ENCODE data around the gene TTC23L.

TTC23L gene

DNA sequence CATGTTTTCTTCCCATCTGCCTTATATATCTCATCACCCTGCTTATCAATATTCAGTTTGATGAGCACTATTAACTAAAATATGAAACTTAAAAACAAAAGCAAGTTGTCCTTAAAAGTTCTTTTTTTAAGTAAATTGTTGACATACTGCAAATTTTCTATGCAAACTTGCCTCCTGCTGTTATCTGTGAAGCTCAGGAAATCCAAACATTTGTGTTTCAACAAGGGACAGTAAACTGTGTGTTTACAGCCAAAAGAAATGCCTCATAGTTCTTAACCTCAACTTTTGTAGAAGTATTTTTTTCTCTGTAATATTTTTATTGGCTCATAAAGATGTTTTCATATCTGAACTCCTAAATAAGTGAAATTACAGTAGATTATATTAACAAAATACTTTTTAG is 7.7 kb upstream of the TTC23L start:
- TF ChIP-seq POLR2AphosphoS5 (IDR thresholded peaks at IDR 0.05; ENCODE audit: low read depth, low read length) = no peak
- TF ChIP-seq POU2F2 (IDR thresholded peaks at IDR 0.05; ENCODE audit: low read depth, low read length) = no peak
- no peak for TF ChIP-seq SPI1 (IDR thresholded peaks at IDR 0.05; ENCODE audit: low read depth, low read length)
- TF ChIP-seq TAF1 (IDR thresholded peaks at IDR 0.05; ENCODE audit: low read depth, low read length) = no peak
- no peak for TF ChIP-seq POLR2A (IDR thresholded peaks at IDR 0.05; ENCODE audit: low read depth, low read length)
- no peak for TF ChIP-seq PAX5 (IDR thresholded peaks at IDR 0.05; ENCODE audit: insufficient read depth, low read length, severe bottlenecking)
- DNase-seq (ENCODE audit: insufficient read length, low spot score) (no peak), FAIRE-seq (no peak)

DNA sequence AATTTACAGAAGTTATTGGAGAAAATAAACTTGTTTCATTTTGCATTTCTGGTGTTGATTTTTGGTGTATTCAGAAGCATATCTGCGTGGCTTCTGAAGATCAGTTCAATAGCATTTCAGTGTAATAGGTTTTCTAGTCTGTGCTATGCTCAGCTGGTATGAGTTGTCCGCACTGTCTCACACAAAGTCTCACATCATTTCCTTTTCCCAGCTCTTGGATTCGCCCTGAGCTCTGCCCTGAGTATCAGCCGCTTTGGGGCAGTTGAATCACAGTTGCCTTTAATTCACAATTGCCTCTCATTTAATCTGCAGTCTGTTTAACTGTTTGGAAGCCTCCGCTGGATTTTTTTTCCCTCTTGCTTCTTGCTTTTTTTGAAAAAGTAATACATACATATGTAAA is 6.4 kb upstream of the TTC23L start:
- TF ChIP-seq PAX5 (IDR thresholded peaks at IDR 0.05; ENCODE audit: insufficient read depth, low read length, severe bottlenecking) (no peak), SPI1 (IDR thresholded peaks at IDR 0.05; ENCODE audit: low read depth, low read length) (no peak), POU2F2 (IDR thresholded peaks at IDR 0.05; ENCODE audit: low read depth, low read length) (no peak), POLR2A (IDR thresholded peaks at IDR 0.05; ENCODE audit: low read depth, low read length) (no peak), TAF1 (IDR thresholded peaks at IDR 0.05; ENCODE audit: low read depth, low read length) (no peak), POLR2AphosphoS5 (IDR thresholded peaks at IDR 0.05; ENCODE audit: low read depth, low read length) (no peak)
- DNase-seq (ENCODE audit: insufficient read length, low spot score) = no peak
- FAIRE-seq = no peak

DNA sequence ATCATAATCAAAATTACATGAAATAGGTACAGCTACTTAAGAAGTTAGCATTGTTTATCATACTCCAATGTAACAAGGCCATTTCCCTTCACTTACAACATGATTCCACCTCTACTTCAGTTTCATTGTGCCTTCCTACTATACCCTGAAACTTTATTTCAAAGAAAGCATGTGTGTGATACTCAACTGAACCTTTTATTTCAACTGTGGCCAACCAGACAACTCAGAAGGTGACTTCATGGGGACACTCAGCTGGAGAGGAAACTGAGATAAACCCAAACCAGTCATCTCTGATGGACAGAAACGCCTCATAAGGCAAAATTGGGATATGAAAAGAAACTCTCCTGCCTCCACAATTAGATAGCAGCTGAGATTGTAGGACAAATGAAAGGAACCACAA is 5.9 kb upstream of the TTC23L start:
- TF ChIP-seq PAX5 (IDR thresholded peaks at IDR 0.05; ENCODE audit: insufficient read depth, low read length, severe bottlenecking) (no peak), SPI1 (IDR thresholded peaks at IDR 0.05; ENCODE audit: low read depth, low read length) (no peak), POU2F2 (IDR thresholded peaks at IDR 0.05; ENCODE audit: low read depth, low read length) (no peak), TAF1 (IDR thresholded peaks at IDR 0.05; ENCODE audit: low read depth, low read length) (no peak), POLR2AphosphoS5 (IDR thresholded peaks at IDR 0.05; ENCODE audit: low read depth, low read length) (no peak)
- FAIRE-seq (no peak), DNase-seq (ENCODE audit: insufficient read length, low spot score) (no peak)

DNA sequence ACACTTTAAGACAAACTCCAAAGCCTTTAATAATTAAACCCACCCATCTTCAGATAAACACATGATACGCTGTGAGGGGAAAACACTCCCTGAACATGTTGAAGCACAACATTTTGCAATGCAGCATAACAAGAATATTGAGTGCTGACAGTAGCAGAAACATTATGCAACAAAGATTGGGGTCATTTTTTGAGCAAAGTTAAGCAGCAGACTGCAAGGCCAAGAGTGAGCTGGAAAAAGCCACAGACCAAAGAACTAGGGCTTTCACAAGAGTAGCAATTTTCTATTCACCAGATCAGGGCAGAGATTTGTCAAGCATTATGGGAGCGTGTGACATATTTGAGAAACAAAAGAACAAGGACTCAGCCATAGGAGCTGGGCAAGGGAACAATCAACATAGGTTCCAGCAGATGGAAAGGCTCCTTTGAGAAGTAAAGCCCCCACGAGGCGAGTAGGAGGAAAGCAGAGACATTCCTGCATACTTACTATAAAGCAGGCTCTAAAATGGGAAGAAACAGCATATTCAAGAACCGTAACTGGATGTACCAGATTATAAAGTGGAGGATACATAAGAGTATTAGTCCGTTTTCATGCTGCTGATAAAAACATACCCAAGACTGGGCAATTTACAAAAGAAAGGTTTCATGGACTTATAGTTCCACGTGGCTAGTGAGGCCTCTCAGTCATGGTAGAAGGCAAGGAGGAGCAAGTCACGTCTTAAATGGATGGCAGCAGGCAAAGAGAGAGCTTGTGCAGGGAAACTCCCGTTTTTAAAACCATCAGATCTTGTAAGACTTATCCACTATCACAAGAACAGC is 4.8 kb upstream of the TTC23L start:
- FAIRE-seq (no peak), DNase-seq (ENCODE audit: insufficient read length, low spot score) (no peak)
- no peak for TF ChIP-seq POU2F2 (IDR thresholded peaks at IDR 0.05; ENCODE audit: low read depth, low read length)
- no peak for TF ChIP-seq SPI1 (IDR thresholded peaks at IDR 0.05; ENCODE audit: low read depth, low read length)
- no peak for TF ChIP-seq POLR2A (IDR thresholded peaks at IDR 0.05; ENCODE audit: low read depth, low read length)
- TF ChIP-seq TAF1 (IDR thresholded peaks at IDR 0.05; ENCODE audit: low read depth, low read length) = no peak
- TF ChIP-seq POLR2AphosphoS5 (IDR thresholded peaks at IDR 0.05; ENCODE audit: low read depth, low read length) = no peak
- no peak for TF ChIP-seq PAX5 (IDR thresholded peaks at IDR 0.05; ENCODE audit: insufficient read depth, low read length, severe bottlenecking)

DNA sequence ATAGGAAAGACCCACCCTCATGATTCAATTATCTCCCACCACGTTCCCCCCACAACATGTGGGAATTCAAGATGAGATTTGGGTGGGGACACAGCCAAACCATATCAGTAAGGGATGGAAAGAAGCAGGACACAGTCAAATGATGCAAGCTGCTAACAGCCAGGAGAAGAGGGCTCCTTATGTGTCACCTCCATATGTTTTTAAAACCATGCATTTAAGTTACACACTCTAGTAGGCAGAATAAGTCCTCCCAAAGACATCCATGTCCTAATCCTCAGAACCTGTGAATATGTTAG is 4.2 kb upstream of the TTC23L start:
- no peak for DNase-seq (ENCODE audit: insufficient read length, low spot score)
- no peak for FAIRE-seq
- no peak for TF ChIP-seq SPI1 (IDR thresholded peaks at IDR 0.05; ENCODE audit: low read depth, low read length)

DNA sequence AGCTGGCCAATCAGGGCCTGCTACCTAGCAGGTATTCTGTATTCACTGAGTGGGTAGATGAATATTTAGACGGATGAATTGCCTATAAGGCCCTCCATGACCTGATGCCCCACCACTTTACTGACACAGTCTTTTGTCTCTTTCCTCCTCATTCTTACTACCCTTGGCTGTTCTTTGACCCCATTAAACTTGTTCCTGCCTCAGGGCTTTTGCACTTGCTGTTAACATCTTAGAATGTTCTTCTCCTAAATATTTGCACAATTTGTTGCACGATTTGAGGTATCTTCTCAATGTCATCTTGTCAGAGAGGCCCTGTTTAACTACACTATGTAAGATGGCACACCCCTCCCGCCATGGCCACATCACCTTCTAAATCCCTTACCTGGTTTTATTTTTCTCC is 3.3 kb upstream of the TTC23L start:
- TF ChIP-seq POU2F2 (IDR thresholded peaks at IDR 0.05; ENCODE audit: low read depth, low read length) (no peak), TAF1 (IDR thresholded peaks at IDR 0.05; ENCODE audit: low read depth, low read length) (no peak), SPI1 (IDR thresholded peaks at IDR 0.05; ENCODE audit: low read depth, low read length) (no peak), POLR2A (IDR thresholded peaks at IDR 0.05; ENCODE audit: low read depth, low read length) (no peak), PAX5 (IDR thresholded peaks at IDR 0.05; ENCODE audit: insufficient read depth, low read length, severe bottlenecking) (no peak), POLR2AphosphoS5 (IDR thresholded peaks at IDR 0.05; ENCODE audit: low read depth, low read length) (no peak)
- no peak for FAIRE-seq

DNA sequence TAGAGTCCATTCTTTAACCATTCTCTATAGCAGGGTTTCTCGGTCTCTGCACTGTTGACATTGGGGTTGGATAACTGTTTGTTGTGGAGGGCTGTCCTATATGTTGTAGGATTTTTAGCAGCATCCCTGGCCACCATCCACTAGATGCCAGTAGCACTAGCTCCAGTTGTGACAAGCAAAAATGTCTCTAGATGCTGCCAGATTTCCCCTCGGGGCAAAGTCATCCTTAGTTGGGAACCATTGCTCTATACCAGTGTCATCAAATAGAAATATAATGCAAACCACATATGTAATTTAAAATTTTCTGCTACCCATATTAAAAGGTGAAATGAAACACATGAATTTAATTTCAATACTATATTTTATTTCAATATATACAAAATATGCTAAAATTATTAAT is 2.9 kb downstream of the TTC23L start:
- DNase-seq (ENCODE audit: insufficient read length, low spot score) (no peak), FAIRE-seq (no peak)

More for the DNA sequence above, 3.3 kb upstream of the TTC23L start:
- DNase-seq (ENCODE audit: insufficient read length, low spot score) = no peak

DNA sequence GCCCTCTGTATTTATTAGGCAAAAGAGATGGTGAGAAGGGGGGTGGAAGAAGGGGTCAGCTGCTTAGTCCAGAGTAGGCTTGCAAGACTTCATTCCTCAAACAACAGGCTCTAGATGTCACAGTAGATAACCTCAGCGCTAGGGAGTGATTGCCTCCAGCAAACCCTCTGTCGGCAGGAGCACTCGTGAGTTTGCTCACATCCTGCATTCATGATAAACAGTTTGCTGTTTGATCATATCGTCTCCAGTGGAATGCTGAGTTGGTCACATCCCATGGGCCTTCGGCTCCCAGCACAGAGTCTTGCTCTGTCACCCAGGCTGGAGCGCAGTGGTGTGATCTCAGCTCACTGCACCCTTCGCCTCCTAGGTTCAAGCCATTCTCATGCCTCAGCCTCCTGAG is 3.6 kb downstream of the TTC23L start:
- TF ChIP-seq POLR2AphosphoS5 (IDR thresholded peaks at IDR 0.05; ENCODE audit: low read depth, low read length) (no peak), POU2F2 (IDR thresholded peaks at IDR 0.05; ENCODE audit: low read depth, low read length) (no peak), PAX5 (IDR thresholded peaks at IDR 0.05; ENCODE audit: insufficient read depth, low read length, severe bottlenecking) (no peak), POLR2A (IDR thresholded peaks at IDR 0.05; ENCODE audit: low read depth, low read length) (no peak), TAF1 (IDR thresholded peaks at IDR 0.05; ENCODE audit: low read depth, low read length) (no peak), SPI1 (IDR thresholded peaks at IDR 0.05; ENCODE audit: low read depth, low read length) (no peak)
- FAIRE-seq (no peak), DNase-seq (ENCODE audit: insufficient read length, low spot score) (no peak)

More for the DNA sequence above, 2.9 kb downstream of the TTC23L start:
- TF ChIP-seq TAF1 (IDR thresholded peaks at IDR 0.05; ENCODE audit: low read depth, low read length) (no peak), POLR2A (IDR thresholded peaks at IDR 0.05; ENCODE audit: low read depth, low read length) (no peak), PAX5 (IDR thresholded peaks at IDR 0.05; ENCODE audit: insufficient read depth, low read length, severe bottlenecking) (no peak), POLR2AphosphoS5 (IDR thresholded peaks at IDR 0.05; ENCODE audit: low read depth, low read length) (no peak), POU2F2 (IDR thresholded peaks at IDR 0.05; ENCODE audit: low read depth, low read length) (no peak), SPI1 (IDR thresholded peaks at IDR 0.05; ENCODE audit: low read depth, low read length) (no peak)

DNA sequence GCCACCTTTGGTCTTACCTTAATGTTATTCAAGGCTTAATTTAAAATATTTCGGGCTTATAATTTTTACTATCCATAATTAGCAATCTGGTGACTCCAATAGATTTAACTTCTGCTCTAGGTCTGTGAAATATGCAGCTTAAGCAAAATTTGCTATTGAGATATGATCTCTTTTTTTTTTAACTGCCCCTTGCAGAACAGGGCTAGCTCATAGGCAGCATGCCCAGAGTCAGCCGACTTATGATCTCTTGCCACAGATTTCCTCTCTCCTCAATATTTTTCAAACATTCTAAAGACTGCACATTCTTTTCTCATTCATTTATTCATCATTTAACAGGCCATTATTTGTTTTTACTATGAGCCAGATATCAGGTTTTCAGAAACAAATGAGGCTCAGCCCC is 4.5 kb downstream of the TTC23L start:
- no peak for TF ChIP-seq TAF1 (IDR thresholded peaks at IDR 0.05; ENCODE audit: low read depth, low read length)
- no peak for TF ChIP-seq POLR2AphosphoS5 (IDR thresholded peaks at IDR 0.05; ENCODE audit: low read depth, low read length)
- TF ChIP-seq POLR2A (IDR thresholded peaks at IDR 0.05; ENCODE audit: low read depth, low read length) = no peak
- TF ChIP-seq SPI1 (IDR thresholded peaks at IDR 0.05; ENCODE audit: low read depth, low read length) = no peak
- no peak for TF ChIP-seq PAX5 (IDR thresholded peaks at IDR 0.05; ENCODE audit: insufficient read depth, low read length, severe bottlenecking)
- TF ChIP-seq POU2F2 (IDR thresholded peaks at IDR 0.05; ENCODE audit: low read depth, low read length) = no peak
- no peak for FAIRE-seq

DNA sequence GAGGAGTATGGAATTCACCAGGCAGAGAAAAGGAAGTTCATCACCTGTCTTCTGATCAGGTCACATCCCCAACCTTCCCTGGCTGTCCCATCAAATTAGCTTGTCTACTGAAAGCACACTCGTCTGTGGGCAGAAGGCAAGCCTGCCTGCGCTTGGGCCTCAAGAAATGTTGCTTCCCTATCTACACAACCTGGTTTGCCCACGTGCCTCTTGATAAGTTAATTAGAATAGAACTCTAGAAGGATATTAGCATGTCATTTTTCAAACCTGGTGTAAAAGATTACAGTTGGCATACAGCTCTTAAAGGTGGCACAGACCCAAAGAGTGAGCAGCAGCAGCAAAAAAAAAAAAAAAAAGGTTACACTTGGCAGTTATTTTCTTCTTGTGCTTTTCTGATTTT is 5.1 kb downstream of the TTC23L start:
- no peak for DNase-seq (ENCODE audit: insufficient read length, low spot score)
- TF ChIP-seq SPI1 (IDR thresholded peaks at IDR 0.05; ENCODE audit: low read depth, low read length) = no peak
- no peak for TF ChIP-seq PAX5 (IDR thresholded peaks at IDR 0.05; ENCODE audit: insufficient read depth, low read length, severe bottlenecking)
- TF ChIP-seq POU2F2 (IDR thresholded peaks at IDR 0.05; ENCODE audit: low read depth, low read length) = no peak
- no peak for TF ChIP-seq POLR2AphosphoS5 (IDR thresholded peaks at IDR 0.05; ENCODE audit: low read depth, low read length)
- TF ChIP-seq POLR2A (IDR thresholded peaks at IDR 0.05; ENCODE audit: low read depth, low read length) = no peak
- TF ChIP-seq TAF1 (IDR thresholded peaks at IDR 0.05; ENCODE audit: low read depth, low read length) = no peak

More for the DNA sequence above, 4.5 kb downstream of the TTC23L start:
- DNase-seq (ENCODE audit: insufficient read length, low spot score) = no peak

More for the DNA sequence above, 5.1 kb downstream of the TTC23L start:
- no peak for FAIRE-seq
